ENCODE results near the gene MEPE.

DNA sequence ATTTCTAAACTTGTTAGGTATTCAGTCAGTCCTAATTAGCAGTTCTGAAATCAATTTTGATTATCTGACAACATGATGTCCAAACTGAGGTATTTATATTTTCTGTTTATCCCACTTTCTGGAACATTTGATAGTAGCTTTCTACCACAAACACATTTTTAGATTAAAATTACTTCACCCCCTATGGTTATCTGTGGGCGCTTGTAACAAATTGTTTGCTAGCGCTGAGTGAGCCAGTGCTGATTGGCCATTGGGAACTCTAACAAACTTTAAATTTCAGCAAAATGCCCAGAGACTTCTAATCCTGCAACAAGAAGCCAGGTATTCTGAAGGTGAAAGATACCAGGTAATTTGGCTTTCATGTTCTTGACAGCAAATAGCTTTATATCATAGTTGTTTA, at the start of gene MEPE:
- TF ChIP-seq CTCF (IDR thresholded peaks at IDR 0.05) (no peak), EP300 (IDR thresholded peaks at IDR 0.05; ENCODE audit: low read depth) (no peak), POLR2A (IDR thresholded peaks at IDR 0.05) (no peak)
